WTC11 (cell line): ENCODE results near the gene ZNF200. TPM values are rescaled to one million over a fixed set of nuclear protein-coding genes. Genes with fewer than 3 reads are reported as not detected.
A peak's percentile ranks its signal among the peaks of the same experiment; 100 is the strongest.

ENCODE experiments used
- ATAC-seq: fragments of 200-7000 bp; cut with Tn5 transposase; 2 replicates; pipeline ENCODE4 v1.10.0; 2021; ENCODE audit warnings: mild to moderate bottlenecking, moderate library complexity
- CTCF ChIA-PET: fragments of 300-600 bp; sonication (Branson Sonifier 250); formaldehyde crosslinking; loops from one replicate; lab custom pipeline; 2021; ENCODE audit warnings: antibody characterized with exemption; lab: Charles Lee
- POLR2A ChIA-PET: fragments of 350-600 bp; sonication (Branson Sonifier 250); formaldehyde crosslinking; loops from one replicate; lab custom pipeline; 2021; ENCODE audit warnings: antibody characterized with exemption; lab: Charles Lee
- DNase-seq: peaks from one replicate; pipeline ENCODE4 v3.0.0; 2021; ENCODE audit warnings: low spot score
- H3K27ac Mint-ChIP-seq: 2 replicates; pipeline ENCODE4 v1.8.0; 2021; ENCODE audit warnings: mixed read lengths
- H3K27me3 Mint-ChIP-seq: 2 replicates; pipeline ENCODE4 v1.8.0; 2021; ENCODE audit warnings: low read depth, mild to moderate bottlenecking, moderate library complexity, mixed read lengths
- H3K36me3 Mint-ChIP-seq: 2 replicates; pipeline ENCODE4 v1.8.0; 2021; ENCODE audit warnings: mixed read lengths
- H3K4me1 Mint-ChIP-seq: 2 replicates; pipeline ENCODE4 v1.8.0; 2022; ENCODE audit warnings: mixed read lengths
- H3K4me3 Mint-ChIP-seq: 2 replicates; pipeline ENCODE4 v1.8.0; 2021; ENCODE audit warnings: mild to moderate bottlenecking, moderate library complexity, mixed read lengths
- H3K9me3 Mint-ChIP-seq: 2 replicates; pipeline ENCODE4 v1.8.0; 2021; ENCODE audit warnings: mixed read lengths
- CREM ChIP-seq: sonication (generic); formaldehyde crosslinking; IDR thresholded peaks from 2 replicates; pipeline ENCODE4 v1.8.1; 2022; ENCODE audit warnings: mild to moderate bottlenecking, missing genetic modification reagents, moderate library complexity
- EMX1 ChIP-seq: fragments of 250-450 bp; sonication (Bioruptor Pico); IDR thresholded peaks from 2 replicates; pipeline ENCODE4 v1.8.0; 2021; ENCODE audit warnings: mild to moderate bottlenecking
- ERG ChIP-seq: fragments of 250-450 bp; sonication (Bioruptor Pico); IDR thresholded peaks from 2 replicates; pipeline ENCODE4 v1.8.0; 2021; ENCODE audit warnings: mild to moderate bottlenecking
- FOXJ3 ChIP-seq: sonication (generic); formaldehyde crosslinking; IDR thresholded peaks from 2 replicates; pipeline ENCODE4 v1.9.0; 2021; ENCODE audit warnings: missing genetic modification reagents, mild to moderate bottlenecking, borderline replicate concordance
- FOXP1 ChIP-seq: sonication (generic); formaldehyde crosslinking; IDR thresholded peaks from 2 replicates; pipeline ENCODE4 v1.8.0; 2022; ENCODE audit warnings: missing genetic modification reagents, mild to moderate bottlenecking, moderate library complexity, borderline replicate concordance
- GABPB1 ChIP-seq: sonication (generic); formaldehyde crosslinking; IDR thresholded peaks from 2 replicates; pipeline ENCODE4 v1.8.1; 2023; ENCODE audit warnings: mild to moderate bottlenecking, missing genetic modification reagents
- GTF2I ChIP-seq: fragments of 250-450 bp; sonication (Bioruptor Pico); conservative IDR thresholded peaks from 2 replicates; pipeline ENCODE4 v1.4.0; 2021; ENCODE audit warnings: mild to moderate bottlenecking
- HMGA2 ChIP-seq: fragments of 250-450 bp; sonication (Bioruptor Pico); IDR thresholded peaks from 2 replicates; pipeline ENCODE4 v1.4.0; 2021; ENCODE audit warnings: mild to moderate bottlenecking, moderate library complexity
- HMGXB4 ChIP-seq: sonication (generic); formaldehyde crosslinking; IDR thresholded peaks from 2 replicates; pipeline ENCODE4 v1.8.1; 2023; ENCODE audit warnings: mild to moderate bottlenecking, moderate library complexity, missing genetic modification reagents
- JAZF1 ChIP-seq: fragments of 250-450 bp; sonication (Bioruptor Pico); IDR thresholded peaks from 2 replicates; pipeline ENCODE4 v1.9.0; 2021; ENCODE audit warnings: moderate library complexity, mild to moderate bottlenecking, inconsistent platforms
- NFYB ChIP-seq: sonication (generic); formaldehyde crosslinking; conservative IDR thresholded peaks from 2 replicates; pipeline ENCODE4 v1.8.0; 2022; ENCODE audit warnings: low read depth, missing genetic modification reagents
- PRRX2 ChIP-seq: fragments of 250-450 bp; sonication (Bioruptor Pico); IDR thresholded peaks from 2 replicates; pipeline ENCODE4 v1.8.0; 2021; ENCODE audit warnings: mild to moderate bottlenecking
- RELA ChIP-seq: sonication (generic); formaldehyde crosslinking; IDR thresholded peaks from 2 replicates; pipeline ENCODE4 v1.8.1; 2022; ENCODE audit warnings: missing genetic modification reagents, mild to moderate bottlenecking, borderline replicate concordance
- SMAD4 ChIP-seq: sonication (generic); formaldehyde crosslinking; IDR thresholded peaks from 2 replicates; pipeline ENCODE4 v1.8.0; 2022; ENCODE audit warnings: mild to moderate bottlenecking, missing genetic modification reagents
- TEAD1 ChIP-seq: sonication (generic); formaldehyde crosslinking; IDR thresholded peaks from 2 replicates; pipeline ENCODE4 v1.8.0; 2022; ENCODE audit warnings: mild to moderate bottlenecking, missing genetic modification reagents
- TP53 ChIP-seq: sonication (generic); formaldehyde crosslinking; IDR thresholded peaks from 2 replicates; pipeline ENCODE4 v1.8.1; 2023; ENCODE audit warnings: mild to moderate bottlenecking, missing genetic modification reagents
- ZNF671 ChIP-seq: fragments of 250-450 bp; sonication (Bioruptor Pico); IDR thresholded peaks from 2 replicates; pipeline ENCODE4 v1.8.0; 2021; ENCODE audit warnings: mild to moderate bottlenecking
- total RNA-seq: library from RNA; stranded (reverse); gene quantifications from 3 replicates; pipeline ENCODE4 v1.2.3, GENCODE V29; 2021
- TF ChIP-seq, protein P1 (sequence below): sonication (generic); formaldehyde crosslinking; IDR thresholded peaks from 2 replicates; pipeline ENCODE4 v1.8.1; 2023; ENCODE audit warnings: mild to moderate bottlenecking, missing genetic modification reagents, moderate library complexity
- TF ChIP-seq, protein P2 (sequence below): fragments of 250-450 bp; sonication (Bioruptor Pico); IDR thresholded peaks from 2 replicates; pipeline ENCODE4 v2.1.2; 2022; ENCODE audit warnings: mild to moderate bottlenecking, moderate library complexity

The ZNF200 gene
- total RNA-seq, 1 experiment from 2014 or later: 9.7 TPM

GRCh38 chr16:3259836-3260235, 24.9 kb upstream of the ZNF200 start:
- ATAC-seq (no peak), DNase-seq (no peak)
- Mint-ChIP-seq H3K4me3 (no peak overlapping the region), H3K9me3 (peaks cover 7% of the 10 kb centered on the region), H3K27me3 (peaks cover 67% of the 10 kb centered on the region), H3K4me1 (peaks cover 6% of the 10 kb centered on the region; the same call in 1 of the 2 replicates), H3K36me3 (no peaks in the 10 kb centered on the region), H3K27ac (no peak overlapping the region)
- TF ChIP-seq ERG (CRISPR knock-in tag) (no peak), FOXJ3 (CRISPR knock-in tag) (no peak), GABPB1 (peak; percentile 27; the same call in 1 of the 2 replicates), NFYB (CRISPR knock-in tag) (no peak), TP53 (no peak)
- TF ChIP-seq, protein P1, sequence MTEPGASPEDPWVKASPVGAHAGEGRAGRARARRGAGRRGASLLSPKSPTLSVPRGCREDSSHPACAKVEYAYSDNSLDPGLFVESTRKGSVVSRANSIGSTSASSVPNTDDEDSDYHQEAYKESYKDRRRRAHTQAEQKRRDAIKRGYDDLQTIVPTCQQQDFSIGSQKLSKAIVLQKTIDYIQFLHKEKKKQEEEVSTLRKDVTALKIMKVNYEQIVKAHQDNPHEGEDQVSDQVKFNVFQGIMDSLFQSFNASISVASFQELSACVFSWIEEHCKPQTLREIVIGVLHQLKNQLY (CRISPR knock-in tag): no peak
- ChIA-PET POLR2A (no interaction called here), CTCF (no interaction called here)

- no peaks in the 10 kb centered on the region for H3K4me1 Mint-ChIP-seq
- peaks cover 58% of the 10 kb centered on the region for H3K27me3 Mint-ChIP-seq
- H3K36me3 Mint-ChIP-seq: no peaks in the 10 kb centered on the region
- ATAC-seq: no peak
- POLR2A ChIA-PET: interaction anchor here (0.6 kb wide), 1 partner anchor 15 kb away, joined by 3 read pairs; no protein-coding TSS in a partner anchor
- no peak for TF ChIP-seq CREM (CRISPR knock-in tag)
- TF ChIP-seq PRRX2 (CRISPR knock-in tag): no peak
- no peak for TF ChIP-seq ZNF671 (CRISPR knock-in tag)
- no peak for TF ChIP-seq TEAD1
- no peak for TF ChIP-seq RELA (CRISPR knock-in tag)
- no peak for TF ChIP-seq JAZF1 (CRISPR knock-in tag)
- no peak for TF ChIP-seq HMGXB4 (CRISPR knock-in tag)
- no peak for TF ChIP-seq HMGA2 (CRISPR knock-in tag)
- TF ChIP-seq, all 79 proteins: peak for 0
- Mint-ChIP-seq H3K9me3 (peaks cover 4% of the 10 kb centered on the region), H3K27ac (no peak overlapping the region), H3K4me3 (no peak overlapping the region)
- DNase-seq: no peak
- CTCF ChIA-PET: interaction anchor here (1.2 to 1.5 kb wide), 2 partner anchors 10 to 22 kb away, joined by 3 to 5 read pairs; partner anchors contain the start of gene ZNF200
Measured at GRCh38 chr16:3256866-3257465, 22.0 kb upstream of the ZNF200 start.

DNA sequence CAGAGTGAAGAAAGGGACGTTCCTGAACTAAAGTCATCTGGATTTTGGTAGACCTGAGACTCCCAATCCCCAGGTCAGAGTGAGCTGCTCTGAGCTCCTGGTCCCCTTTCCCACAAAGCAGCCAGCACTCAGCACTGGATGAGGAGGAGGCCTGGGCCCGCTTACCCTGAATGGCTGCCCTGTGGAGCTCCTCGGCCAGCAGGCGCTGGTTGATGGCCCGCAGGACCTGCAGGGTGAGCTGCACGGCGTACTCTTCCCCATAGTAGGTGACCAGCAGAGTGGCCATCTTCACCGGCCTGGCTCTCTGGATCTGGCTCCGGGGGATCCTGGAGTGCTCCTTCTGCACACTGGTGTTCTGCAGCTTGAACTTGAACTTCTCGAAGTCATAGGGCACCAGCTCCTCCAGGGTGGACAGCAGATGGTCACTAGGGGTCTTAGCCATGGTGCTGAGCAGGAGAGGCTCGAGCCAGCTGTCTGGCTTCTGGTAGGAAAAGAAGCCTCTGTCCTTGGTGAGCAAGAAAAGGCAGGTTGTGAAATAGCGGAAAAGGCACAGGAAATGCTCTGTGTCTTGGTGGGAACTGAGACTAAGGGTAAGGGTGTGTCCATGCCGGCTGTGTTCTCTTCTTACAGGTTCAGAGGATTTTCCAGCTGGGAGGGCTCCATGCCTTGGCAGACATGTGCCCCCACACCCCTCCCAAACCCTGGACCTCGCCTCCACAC, 21.3 kb upstream of the ZNF200 start, which contains the start of gene MEFV:
Gene MEFV (minus strand): TSS at position 488 of the 720 bp plus-strand sequence. CDS start 46 bp downstream, at position 442.
- no peak for TF ChIP-seq SMAD4
- no peak for TF ChIP-seq EMX1
- no peak for TF ChIP-seq GTF2I
- TF ChIP-seq FOXP1 (CRISPR knock-in tag): no peak
- TF ChIP-seq, protein P2, sequence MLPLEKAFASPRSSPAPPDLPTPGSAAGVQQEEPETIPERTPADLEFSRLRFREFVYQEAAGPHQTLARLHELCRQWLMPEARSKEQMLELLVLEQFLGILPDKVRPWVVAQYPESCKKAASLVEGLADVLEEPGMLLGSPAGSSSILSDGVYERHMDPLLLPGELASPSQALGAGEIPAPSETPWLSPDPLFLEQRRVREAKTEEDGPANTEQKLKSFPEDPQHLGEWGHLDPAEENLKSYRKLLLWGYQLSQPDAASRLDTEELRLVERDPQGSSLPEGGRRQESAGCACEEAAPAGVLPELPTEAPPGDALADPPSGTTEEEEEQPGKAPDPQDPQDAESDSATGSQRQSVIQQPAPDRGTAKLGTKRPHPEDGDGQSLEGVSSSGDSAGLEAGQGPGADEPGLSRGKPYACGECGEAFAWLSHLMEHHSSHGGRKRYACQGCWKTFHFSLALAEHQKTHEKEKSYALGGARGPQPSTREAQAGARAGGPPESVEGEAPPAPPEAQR (CRISPR knock-in tag): no peak
- TF ChIP-seq, all 79 proteins: peak for 0
- Mint-ChIP-seq H3K36me3 (no peaks in the 10 kb centered on the region), H3K9me3 (peaks cover 9% of the 10 kb centered on the region), H3K4me1 (no peaks in the 10 kb centered on the region), H3K27me3 (peaks cover 56% of the 10 kb centered on the region), H3K27ac (no peak within 1 kb of the TSS), H3K4me3 (no peak within 1 kb of the TSS)
- POLR2A ChIA-PET: interaction anchor here (0.6 kb wide), 1 partner anchor 16 kb away, joined by 3 read pairs; no protein-coding TSS in a partner anchor
- CTCF ChIA-PET: interaction anchor here (1.2 to 1.5 kb wide), 2 partner anchors 11 to 22 kb away, joined by 3 to 5 read pairs; partner anchors contain the start of gene ZNF200
- ATAC-seq: no peak
- no peak for DNase-seq
